IMR-90 (cell line): Measurements from ENCODE around the gene FITM1.

Experiments
- BHLHE40 ChIP-seq: fragments of 150-350 bp; IDR thresholded peaks from 2 replicates; pipeline ENCODE4 v1.6.1; 2016; ENCODE audit warnings: mild to moderate bottlenecking, low read depth, low read length
- CEBPB ChIP-seq: IDR thresholded peaks from 2 replicates; pipeline ENCODE4 v1.6.1; 2012; ENCODE audit warnings: low read depth, low read length, improper control_type of control experiment
- FOS ChIP-seq: fragments of 150-350 bp; IDR thresholded peaks from 2 replicates; pipeline ENCODE4 v1.6.1; 2016; ENCODE audit warnings: low read depth, low read length
- POLR2A ChIP-seq: IDR thresholded peaks from 2 replicates; pipeline ENCODE4 v1.6.1; 2012; ENCODE audit warnings: mild to moderate bottlenecking, low read depth, low read length
- RCOR1 ChIP-seq: IDR thresholded peaks from 2 replicates; pipeline ENCODE4 v1.6.1; 2012; ENCODE audit warnings: mild to moderate bottlenecking, low read length, improper control_type of control experiment; ENCODE audit not compliant: insufficient replicate concordance
- RFX5 ChIP-seq: IDR thresholded peaks from 2 replicates; pipeline ENCODE4 v1.8.0; 2012; ENCODE audit warnings: low read depth, mild to moderate bottlenecking, low read length, moderate library complexity
- TF ChIP-seq, protein P1 (sequence below): conservative IDR thresholded peaks from 2 replicates; pipeline ENCODE4 v1.5.1; 2012; ENCODE audit warnings: mild to moderate bottlenecking, low read depth, low read length, improper control_type of control experiment

DNA sequence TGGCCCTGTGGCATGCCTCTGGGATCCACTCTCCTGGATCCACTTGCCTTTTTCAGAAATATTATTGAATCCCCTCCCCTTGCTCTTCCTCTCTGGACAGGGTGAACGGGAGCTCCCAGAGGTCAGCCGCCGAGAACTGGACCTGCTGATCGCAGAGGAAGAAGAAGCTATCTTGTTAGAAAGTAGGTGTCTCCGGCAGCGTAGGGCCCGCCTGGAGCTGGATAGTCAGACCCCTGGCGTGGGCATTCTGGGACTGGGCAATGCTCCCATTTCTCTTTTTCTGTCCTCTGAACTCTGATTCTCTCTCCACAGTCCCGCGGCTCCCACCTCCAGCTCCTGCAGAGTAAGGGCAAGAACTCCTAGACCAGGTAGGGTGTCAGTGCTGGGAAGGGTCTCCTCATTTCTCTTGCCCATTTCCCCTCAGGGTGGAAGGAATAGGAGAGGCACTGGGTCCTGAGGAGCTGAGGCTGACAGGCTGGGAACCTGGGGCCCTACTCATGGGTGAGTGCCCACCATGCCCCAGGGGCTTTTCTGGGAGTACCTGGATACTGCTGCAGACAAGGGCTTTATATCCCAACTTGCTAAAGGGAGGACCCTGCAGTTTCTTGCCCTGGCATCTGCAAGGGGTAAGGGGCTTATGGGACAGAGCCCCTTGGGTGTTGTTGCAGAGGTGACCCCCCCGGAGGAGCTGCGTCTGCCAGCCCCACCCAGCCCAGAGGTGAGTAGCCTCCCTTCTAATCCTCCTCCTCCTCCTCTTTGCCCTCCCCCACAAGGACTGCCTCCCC, 46.8 kb downstream of the FITM1 start:
- TF ChIP-seq POLR2A (no peak), BHLHE40 (no peak), RFX5 (no peak), CEBPB (no peak), FOS (no peak), RCOR1 (no peak)
- TF ChIP-seq, protein P1, sequence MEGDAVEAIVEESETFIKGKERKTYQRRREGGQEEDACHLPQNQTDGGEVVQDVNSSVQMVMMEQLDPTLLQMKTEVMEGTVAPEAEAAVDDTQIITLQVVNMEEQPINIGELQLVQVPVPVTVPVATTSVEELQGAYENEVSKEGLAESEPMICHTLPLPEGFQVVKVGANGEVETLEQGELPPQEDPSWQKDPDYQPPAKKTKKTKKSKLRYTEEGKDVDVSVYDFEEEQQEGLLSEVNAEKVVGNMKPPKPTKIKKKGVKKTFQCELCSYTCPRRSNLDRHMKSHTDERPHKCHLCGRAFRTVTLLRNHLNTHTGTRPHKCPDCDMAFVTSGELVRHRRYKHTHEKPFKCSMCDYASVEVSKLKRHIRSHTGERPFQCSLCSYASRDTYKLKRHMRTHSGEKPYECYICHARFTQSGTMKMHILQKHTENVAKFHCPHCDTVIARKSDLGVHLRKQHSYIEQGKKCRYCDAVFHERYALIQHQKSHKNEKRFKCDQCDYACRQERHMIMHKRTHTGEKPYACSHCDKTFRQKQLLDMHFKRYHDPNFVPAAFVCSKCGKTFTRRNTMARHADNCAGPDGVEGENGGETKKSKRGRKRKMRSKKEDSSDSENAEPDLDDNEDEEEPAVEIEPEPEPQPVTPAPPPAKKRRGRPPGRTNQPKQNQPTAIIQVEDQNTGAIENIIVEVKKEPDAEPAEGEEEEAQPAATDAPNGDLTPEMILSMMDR: no peak
